Renal cortex interstitium (tissue), 11 donors: ENCODE results near the gene IVD. TPM values are rescaled to one million over a fixed set of nuclear protein-coding genes. Genes with fewer than 3 reads are reported as not detected.
A peak's percentile ranks its signal among the peaks of the same experiment; 100 is the strongest.

ENCODE experiments used
- DNase-seq, 11 donors: peaks; one replicate each; pipeline ENCODE4 v3.0.0-alpha.2; 2013; ENCODE audit warnings: low read depth in 9 of 11, low spot score in 4 of 11; ENCODE audit errors: extremely low read depth in 1 of 11
- polyA plus RNA-seq, 3 donors: library from polyadenylated mRNA; unstranded; fragments of 120-200 nt; gene quantifications; one replicate each; pipeline ENCODE4 v1.2.1, GENCODE V29; 2013; ENCODE audit not compliant: insufficient read length in 3 of 3

The IVD gene
- polyA plus RNA-seq, 3 donors = 74.5 to 94.5 (median 76.0) TPM

- no peak for DNase-seq
These were observed 59.1 kb downstream of the IVD start for GRCh38 chr15:40464595-40465185.

- no peak for DNase-seq
These were observed 60.3 kb downstream of the IVD start for GRCh38 chr15:40465939-40466338.

GRCh38 chr15:40466426-40467260, 61.0 kb downstream of the IVD start:
- DNase-seq = no peak

GRCh38 chr15:40467261-40467615, 61.6 kb downstream of the IVD start:
- DNase-seq = no peak

- DNase-seq = no peak
These were observed 63.3 kb downstream of the IVD start for GRCh38 chr15:40468898-40469331.

- DNase-seq = no peak
These were observed 64.3 kb downstream of the IVD start for GRCh38 chr15:40469776-40470390.

- DNase-seq = peak in 10 of 11 donors; percentile 46 to 77 (median 66)
These were observed 65.0 kb downstream of the IVD start, which contains the start of gene CHST14 for GRCh38 chr15:40470423-40471104. Gene CHST14 (plus strand): TSS chr15:40470984. CDS start chr15:40471214, 230 bp downstream.

Other genes starting within 250 kb of the IVD start
- 10 to 100 TPM; 28.0 to 40.1 (median 30.7) TPM for gene BUB1B, start 244.7 kb upstream of the IVD start, polyA plus RNA-seq
- gene PAK6, start 166.7 kb upstream of the IVD start, polyA plus RNA-seq = 1 to 10 TPM; 4.5 to 6.7 (median 6.1) TPM
- under 1 TPM in 2 of 3 donors, not detected in 1; 0.17 to 0.32 TPM for gene ANKRD63, start 122.7 kb upstream of the IVD start, polyA plus RNA-seq
- gene PLCB2, start 97.9 kb upstream of the IVD start, polyA plus RNA-seq = 10 to 100 TPM in 2 of 3 donors, 1 to 10 TPM in 1; 5.8 to 11.6 (median 10.4) TPM
- gene INAFM2, start 82.1 kb upstream of the IVD start, polyA plus RNA-seq = 10 to 100 TPM; 16.9 to 18.0 (median 17.3) TPM
- gene CCDC9B, start 64.9 kb upstream of the IVD start, polyA plus RNA-seq = 10 to 100 TPM in 1 of 3 donors, 1 to 10 TPM in 2; 3.5 to 10.4 (median 5.0) TPM
- not detected for gene PHGR1, start 54.8 kb upstream of the IVD start, polyA plus RNA-seq
- gene DISP2, start 47.6 kb upstream of the IVD start, polyA plus RNA-seq = under 1 TPM; 0.42 to 0.92 (median 0.50) TPM
- 10 to 100 TPM; 27.9 to 34.6 (median 33.8) TPM for gene KNSTRN, start 23.1 kb upstream of the IVD start, polyA plus RNA-seq
- gene BAHD1, start 35.2 kb downstream of the IVD start, polyA plus RNA-seq = 10 to 100 TPM; 20.6 to 26.2 (median 23.6) TPM
- 10 to 100 TPM; 30.8 to 41.1 (median 33.0) TPM for gene CHST14, start 65.2 kb downstream of the IVD start, polyA plus RNA-seq
- 10 to 100 TPM; 28.6 to 34.0 (median 32.0) TPM for gene CCDC32, start 159.2 kb downstream of the IVD start, polyA plus RNA-seq
- 10 to 100 TPM; 10.1 to 13.3 (median 12.8) TPM for gene RPUSD2, start 163.5 kb downstream of the IVD start, polyA plus RNA-seq
- gene KNL1, start 188.5 kb downstream of the IVD start, polyA plus RNA-seq = 10 to 100 TPM; 19.0 to 25.6 (median 20.4) TPM